ENCODE results near the gene PUS7L.

DNA sequence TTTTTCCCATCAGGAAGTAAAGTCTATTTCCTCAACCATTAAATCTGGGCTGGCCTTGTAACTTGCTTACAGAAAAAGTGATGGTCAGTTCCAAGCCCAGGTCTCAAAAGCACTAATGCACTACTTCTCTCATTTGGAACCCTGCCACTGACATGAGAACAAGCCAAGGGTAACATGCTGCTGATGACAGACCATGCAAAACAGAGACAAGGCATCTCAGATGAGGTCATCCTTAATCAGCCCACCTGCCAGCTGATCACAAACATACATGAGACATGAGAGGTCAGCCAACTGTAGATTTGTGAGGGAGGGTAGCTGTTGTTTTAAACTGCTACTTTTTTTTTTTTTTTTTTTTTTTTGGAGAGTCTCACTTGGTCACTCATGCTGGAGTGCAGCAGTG, 31.4 kb upstream of the PUS7L start:
- TF ChIP-seq, protein P1, sequence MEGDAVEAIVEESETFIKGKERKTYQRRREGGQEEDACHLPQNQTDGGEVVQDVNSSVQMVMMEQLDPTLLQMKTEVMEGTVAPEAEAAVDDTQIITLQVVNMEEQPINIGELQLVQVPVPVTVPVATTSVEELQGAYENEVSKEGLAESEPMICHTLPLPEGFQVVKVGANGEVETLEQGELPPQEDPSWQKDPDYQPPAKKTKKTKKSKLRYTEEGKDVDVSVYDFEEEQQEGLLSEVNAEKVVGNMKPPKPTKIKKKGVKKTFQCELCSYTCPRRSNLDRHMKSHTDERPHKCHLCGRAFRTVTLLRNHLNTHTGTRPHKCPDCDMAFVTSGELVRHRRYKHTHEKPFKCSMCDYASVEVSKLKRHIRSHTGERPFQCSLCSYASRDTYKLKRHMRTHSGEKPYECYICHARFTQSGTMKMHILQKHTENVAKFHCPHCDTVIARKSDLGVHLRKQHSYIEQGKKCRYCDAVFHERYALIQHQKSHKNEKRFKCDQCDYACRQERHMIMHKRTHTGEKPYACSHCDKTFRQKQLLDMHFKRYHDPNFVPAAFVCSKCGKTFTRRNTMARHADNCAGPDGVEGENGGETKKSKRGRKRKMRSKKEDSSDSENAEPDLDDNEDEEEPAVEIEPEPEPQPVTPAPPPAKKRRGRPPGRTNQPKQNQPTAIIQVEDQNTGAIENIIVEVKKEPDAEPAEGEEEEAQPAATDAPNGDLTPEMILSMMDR (IDR thresholded peaks at IDR 0.05; ENCODE audit: low read length): no peak
- no peak for TF ChIP-seq EZH2phosphoT487 (IDR thresholded peaks at IDR 0.05; ENCODE audit: low read length)
